Breast epithelium (tissue), 4 donors: ENCODE measurements around the gene RUSC2. TPM values are rescaled to one million over a fixed set of nuclear protein-coding genes. Genes with fewer than 3 reads are reported as not detected.
"Not testable (repeated sequence)": the region's sequence is repeated elsewhere in the genome, so short reads cannot be mapped to it uniquely, and the experiment has no call there.

Experiments
- DNase-seq, 2 donors: peaks; one replicate each; pipeline ENCODE4 v3.0.0-alpha.2; 2019; ENCODE audit warnings: low spot score in 2 of 2
- H3K27ac ChIP-seq, 2 donors: fragments of 200-600 bp; sonication (generic) in 1 of 2; one replicate each; pipeline ENCODE4 v1.5.1; 2016 to 2019; ENCODE audit warnings: mild to moderate bottlenecking in 1 of 2
- H3K27me3 ChIP-seq, 2 donors: fragments of 200-600 bp; sonication (generic) in 1 of 2; one replicate each; pipeline versions ENCODE4 v1.5.1 to v1.6.0; 2017 to 2019; ENCODE audit warnings: control low read depth in 1 of 2, mild to moderate bottlenecking in 1 of 2
- H3K36me3 ChIP-seq: fragments of 200-600 bp; one replicate; pipeline ENCODE4 v1.5.1; 2019
- H3K4me1 ChIP-seq, 2 donors: fragments of 200-600 bp; sonication (generic); one replicate each; pipeline ENCODE4 v1.5.1; 2016 to 2019; ENCODE audit warnings: control low read depth in 1 of 2
- H3K4me3 ChIP-seq, 3 donors: fragments of 200-600 bp; sonication (generic); 1 replicate in 2 of 3; 2 replicates in 1 of 3; pipeline ENCODE4 v1.5.1; 2016 to 2019; ENCODE audit warnings: mild to moderate bottlenecking in 3 of 3, moderate library complexity in 2 of 3
- H3K9me3 ChIP-seq, 2 donors: fragments of 200-600 bp; sonication (generic) in 1 of 2; one replicate each; pipeline ENCODE4 v1.5.1; 2016 to 2019; ENCODE audit warnings: control low read depth in 1 of 2
- CTCF ChIP-seq, 3 donors: fragments of 450-650 bp; IDR thresholded peaks; one replicate each; pipeline ENCODE4 v1.5.1; 2016 to 2017; ENCODE audit warnings: antibody characterized with exemption in 3 of 3, mild to moderate bottlenecking in 3 of 3, moderate library complexity in 3 of 3
- POLR2A ChIP-seq: fragments of 450-650 bp; IDR thresholded peaks from one replicate; pipeline ENCODE4 v1.6.1; 2016; ENCODE audit warnings: antibody characterized with exemption, mild to moderate bottlenecking, moderate library complexity
- POLR2AphosphoS5 ChIP-seq, 3 donors: sonication (generic); formaldehyde crosslinking; IDR thresholded peaks; one replicate each; pipeline ENCODE4 v1.6.1; 2017; ENCODE audit warnings: antibody characterized with exemption in 3 of 3
- intact Hi-C: fragments of 100-400 bp; cut with DNase I; formaldehyde crosslinking; loops from one replicate; pipeline ENCODE4 v1.15.1; 2023; ENCODE audit warnings: low total_unique reads
- total RNA-seq, 3 donors: library from RNA; depleted of rRNA; stranded (reverse); fragments of >200 nt; gene quantifications; one replicate each; pipeline ENCODE4 v1.1.0, GENCODE V29; 2016

The RUSC2 gene
- total RNA-seq, 3 donors from 2014 or later, result 17.0 to 17.1 (median 17.1) TPM

GRCh38 chr9:35522187-35522586, 32.3 kb downstream of the RUSC2 start:
- H3K27me3 ChIP-seq, result no peaks in the 10 kb centered on the region
- H3K36me3 ChIP-seq, result no peaks in the 10 kb centered on the region
- no peak overlapping the region for H3K4me3 ChIP-seq
- H3K27ac ChIP-seq, result peak overlapping the region; percentile 93 to 95
- intact Hi-C loops, result no loop called here
- H3K4me1 ChIP-seq, result peaks cover 11 to 51% of the 10 kb centered on the region in 2 donors
- DNase-seq, result no peak
- no peaks in the 10 kb centered on the region for H3K9me3 ChIP-seq
- no peak for TF ChIP-seq CTCF (IDR thresholded peaks at IDR 0.05)
- TF ChIP-seq POLR2AphosphoS5 (IDR thresholded peaks at IDR 0.05), result no peak
- TF ChIP-seq POLR2A, result no peak

DNA sequence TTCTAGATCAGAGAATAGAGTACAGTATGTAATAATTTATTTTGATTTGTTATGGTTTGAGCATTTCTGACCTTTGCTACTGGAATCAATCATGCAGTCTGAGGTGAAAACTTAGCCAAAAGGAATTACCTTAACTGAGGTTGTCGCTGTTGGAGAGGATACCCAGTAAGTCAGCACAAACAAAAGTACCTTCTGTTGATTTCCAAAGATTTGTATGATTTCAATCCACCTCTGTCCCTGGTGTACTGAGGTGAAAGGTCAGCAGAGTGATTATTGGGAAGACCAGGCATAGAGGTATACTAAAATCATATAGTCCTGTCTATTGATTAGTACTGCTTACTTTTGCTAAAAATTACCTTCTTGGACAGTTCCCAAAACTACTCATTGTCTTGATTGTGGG, 32.8 kb downstream of the RUSC2 start:
- intact Hi-C loops, result no loop called here
- Histone ChIP-seq H3K27me3 (no peaks in the 10 kb centered on the region), H3K9me3 (no peaks in the 10 kb centered on the region), H3K4me3 (no peak overlapping the region), H3K27ac (peak overlapping the region; percentile 93 to 95), H3K4me1 (peaks cover 8 to 46% of the 10 kb centered on the region in 2 donors), H3K36me3 (no peaks in the 10 kb centered on the region)
- no peak for DNase-seq
- TF ChIP-seq POLR2A (no peak), POLR2AphosphoS5 (IDR thresholded peaks at IDR 0.05) (no peak), CTCF (IDR thresholded peaks at IDR 0.05) (no peak)

GRCh38 chr9:35523556-35523955, 33.6 kb downstream of the RUSC2 start:
- H3K9me3 ChIP-seq, DNase-seq, H3K27me3 ChIP-seq, H3K4me3 ChIP-seq, H3K36me3 ChIP-seq, intact Hi-C loops: not testable (repeated sequence)
- peaks cover 8 to 38% of the 10 kb centered on the region in 2 donors for H3K4me1 ChIP-seq
- H3K27ac ChIP-seq, result peak overlapping the region in 1 of 2 donors; percentile 95

DNA sequence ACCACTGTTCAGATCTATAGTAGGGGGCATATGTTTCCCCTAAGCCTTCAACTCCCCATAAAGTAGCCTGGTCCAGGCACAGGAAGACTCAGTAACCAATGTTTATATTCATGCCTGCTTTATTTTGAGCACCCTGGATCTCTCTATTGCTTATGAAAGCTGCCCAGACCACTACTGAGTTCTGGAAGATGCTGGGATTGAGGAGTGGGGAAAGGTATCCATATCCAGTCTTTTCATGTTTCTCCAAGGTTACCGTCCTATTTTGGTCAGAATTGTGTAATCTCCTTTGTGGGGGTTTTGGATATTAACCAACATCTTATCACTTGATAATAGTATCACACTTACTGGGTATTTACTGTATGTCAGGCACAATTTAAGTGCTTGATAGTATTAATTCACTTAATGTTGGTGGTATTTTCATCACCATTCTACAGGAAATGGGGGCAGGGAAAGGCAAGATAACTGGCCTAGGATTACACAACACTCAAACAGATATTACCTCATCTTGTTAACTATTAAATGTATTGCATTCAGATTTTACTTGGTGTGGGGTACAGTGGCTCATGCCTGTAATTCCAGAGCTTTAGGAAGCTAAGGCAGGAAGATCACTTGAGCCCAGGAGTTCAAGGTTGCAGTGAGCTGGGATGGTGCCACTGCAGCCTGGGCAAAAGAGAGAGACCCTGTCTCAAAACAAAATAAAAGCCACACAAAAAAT, 36.3 kb downstream of the RUSC2 start:
- Histone ChIP-seq H3K9me3 (no peaks in the 10 kb centered on the region), H3K36me3 (no peaks in the 10 kb centered on the region), H3K27me3 (no peaks in the 10 kb centered on the region), H3K4me3 (no peak overlapping the region), H3K4me1 (peaks cover 0 to 15% of the 10 kb centered on the region in 2 donors), H3K27ac (peak overlapping the region in 1 of 2 donors; percentile 60)
- TF ChIP-seq CTCF (IDR thresholded peaks at IDR 0.05) (no peak), POLR2AphosphoS5 (IDR thresholded peaks at IDR 0.05) (no peak), POLR2A (no peak)
- DNase-seq, result no peak
- intact Hi-C loops, result no loop called here

DNA sequence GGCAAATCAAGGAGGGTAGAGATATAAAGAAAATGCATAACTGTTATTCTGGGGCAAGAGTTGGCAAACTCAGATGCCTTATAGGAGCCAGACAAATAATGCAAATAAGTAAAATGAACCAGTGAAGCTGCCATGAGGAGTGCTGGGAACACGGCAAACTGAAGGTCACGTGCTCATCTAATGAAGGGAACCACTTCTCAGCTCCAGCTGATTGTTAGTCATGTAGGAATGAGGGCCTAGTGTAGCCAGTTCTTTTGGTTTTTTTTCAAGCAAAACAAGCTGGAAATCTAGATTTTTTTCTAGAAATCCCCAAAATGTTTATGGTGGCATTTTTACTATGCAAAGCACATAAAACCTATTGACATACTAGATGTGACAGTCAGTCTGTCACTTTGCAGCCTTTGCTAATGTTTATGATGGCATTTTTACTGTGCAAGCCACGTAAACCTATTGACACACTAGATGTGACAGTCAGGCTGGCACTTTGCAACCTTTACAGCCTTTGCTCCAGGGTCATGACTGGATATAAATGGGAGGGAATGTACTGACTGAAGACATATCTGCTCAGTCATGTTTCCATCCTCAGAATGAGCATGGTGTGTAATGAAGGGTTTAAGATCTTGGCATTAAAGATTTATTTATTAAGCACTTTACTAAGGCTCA, 39.4 kb downstream of the RUSC2 start:
- intact Hi-C loops, result no loop called here
- Histone ChIP-seq H3K27ac (no peak overlapping the region), H3K27me3 (no peaks in the 10 kb centered on the region), H3K4me1 (no peaks in the 10 kb centered on the region), H3K36me3 (no peaks in the 10 kb centered on the region), H3K4me3 (no peak overlapping the region), H3K9me3 (no peaks in the 10 kb centered on the region)
- TF ChIP-seq CTCF (IDR thresholded peaks at IDR 0.05) (no peak), POLR2AphosphoS5 (IDR thresholded peaks at IDR 0.05) (no peak), POLR2A (no peak)
- no peak for DNase-seq
